ENCODE results near the gene ZNF407.

Gene ZNF407

GRCh38 chr18:74760026-74760425 is 162.4 kb downstream of the ZNF407 start:
- ChIA-PET CTCF (no interaction called here), POLR2A (no interaction called here)
- no peak for TF ChIP-seq CTCF (IDR thresholded peaks at IDR 0.05; ENCODE audit: control extremely low read depth, extremely low read depth, low read depth, missing control alignments)
- DNase-seq (ENCODE audit: extremely low spot score) = no peak

- DNase-seq (ENCODE audit: extremely low spot score) = no peak
- ChIA-PET CTCF (no interaction called here), POLR2A (no interaction called here)
- TF ChIP-seq CTCF (IDR thresholded peaks at IDR 0.05; ENCODE audit: control extremely low read depth, extremely low read depth, low read depth, missing control alignments) = no peak
Measured at GRCh38 chr18:74760436-74760835, 162.8 kb downstream of the ZNF407 start.

- ChIA-PET POLR2A (no interaction called here), CTCF (no interaction called here)
- no peak for TF ChIP-seq CTCF (IDR thresholded peaks at IDR 0.05; ENCODE audit: control extremely low read depth, extremely low read depth, low read depth, missing control alignments)
- DNase-seq (ENCODE audit: extremely low spot score) = no peak
Measured at GRCh38 chr18:74766251-74766650, 168.6 kb downstream of the ZNF407 start.

GRCh38 chr18:74768096-74768495 is 170.4 kb downstream of the ZNF407 start:
- no peak for TF ChIP-seq CTCF (IDR thresholded peaks at IDR 0.05; ENCODE audit: control extremely low read depth, extremely low read depth, low read depth, missing control alignments)
- DNase-seq (ENCODE audit: extremely low spot score) = no peak
- ChIA-PET CTCF (interaction anchor here (0.8 kb wide), 1 partner anchor 12 kb away, joined by 5 read pairs; no protein-coding TSS in a partner anchor), POLR2A (no interaction called here)

GRCh38 chr18:74773171-74773624 is 175.5 kb downstream of the ZNF407 start:
- ChIA-PET POLR2A (no interaction called here), CTCF (no interaction called here)
- TF ChIP-seq CTCF (IDR thresholded peaks at IDR 0.05; ENCODE audit: control extremely low read depth, extremely low read depth, low read depth, missing control alignments) = no peak
- DNase-seq (ENCODE audit: extremely low spot score) = peak; percentile 10

GRCh38 chr18:74774486-74774885 is 176.8 kb downstream of the ZNF407 start:
- no peak for DNase-seq (ENCODE audit: extremely low spot score)
- CTCF ChIA-PET = interaction anchor here (1.1 kb wide), 1 partner anchor 43 kb away, joined by 3 read pairs; no protein-coding TSS in a partner anchor
- no peak for TF ChIP-seq CTCF (IDR thresholded peaks at IDR 0.05; ENCODE audit: control extremely low read depth, extremely low read depth, low read depth, missing control alignments)
- POLR2A ChIA-PET = no interaction called here

GRCh38 chr18:74775239-74775638 is 177.6 kb downstream of the ZNF407 start:
- ChIA-PET POLR2A (no interaction called here), CTCF (interaction anchor here (1.1 kb wide), 1 partner anchor 43 kb away, joined by 3 read pairs; no protein-coding TSS in a partner anchor)
- no peak for DNase-seq (ENCODE audit: extremely low spot score)
- no peak for TF ChIP-seq CTCF (IDR thresholded peaks at IDR 0.05; ENCODE audit: control extremely low read depth, extremely low read depth, low read depth, missing control alignments)

Data from GM10248 (cell line).